Stimulated activated naive CD8-positive, alpha-beta T cell treated with anti-CD3 and anti-CD28 coated beads, Interleukin-15, Interleukin-2, amounts not matched to agents 100 ng/mL and 50 ng/mL, for 24 hours (primary cell): ENCODE results near the gene KRTAP26-1.

Source experiments
- H3K27ac Mint-ChIP-seq: one replicate; pipeline ENCODE4 v1.8.0; 2021; ENCODE audit warnings: mild to moderate bottlenecking, mixed read lengths
- H3K27me3 Mint-ChIP-seq: one replicate; pipeline ENCODE4 v1.8.0; 2021; ENCODE audit warnings: mixed read lengths
- H3K36me3 Mint-ChIP-seq: one replicate; pipeline ENCODE4 v1.8.0; 2021; ENCODE audit warnings: low read depth, mixed read lengths
- H3K4me1 Mint-ChIP-seq: one replicate; pipeline ENCODE4 v1.8.0; 2021; ENCODE audit warnings: low read depth, mixed read lengths
- H3K4me3 Mint-ChIP-seq: one replicate; pipeline ENCODE4 v1.8.0; 2021; ENCODE audit warnings: mild to moderate bottlenecking, mixed read lengths
- H3K9me3 Mint-ChIP-seq: one replicate; pipeline ENCODE4 v1.8.0; 2021; ENCODE audit warnings: mixed read lengths

Gene KRTAP26-1

DNA sequence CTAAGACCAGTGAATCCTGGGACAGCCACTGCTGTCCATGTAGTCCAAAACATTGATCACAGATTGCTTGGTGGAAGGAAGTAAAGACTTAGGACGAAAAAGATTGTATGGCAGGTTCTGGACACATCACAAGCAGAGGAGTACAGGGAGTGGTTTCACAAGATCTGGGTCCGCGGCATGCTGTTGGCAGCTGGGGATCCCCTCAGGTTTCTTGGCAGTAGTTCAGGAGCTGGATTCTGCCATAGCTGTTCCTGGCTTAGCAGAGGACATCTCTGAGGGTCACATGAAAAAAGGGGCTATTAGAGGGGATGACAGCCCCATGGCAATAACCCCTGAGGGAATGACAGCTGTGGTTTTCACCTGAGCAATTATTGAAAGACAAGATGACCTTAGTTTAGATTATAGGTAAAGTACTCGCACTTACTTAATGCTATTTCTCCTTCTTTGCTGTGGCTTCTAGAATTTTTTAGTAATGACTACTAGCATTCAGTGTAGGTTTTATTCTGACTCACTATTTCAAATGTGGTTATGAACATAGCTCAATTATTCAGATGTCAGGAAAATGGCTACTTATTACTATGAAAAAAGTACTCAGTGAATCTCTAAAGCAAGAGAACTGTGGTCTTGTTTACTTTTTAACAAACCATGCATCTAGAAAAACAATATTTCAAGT, 9.2 kb upstream of the KRTAP26-1 start:
- peaks cover 4% of the 10 kb centered on the region for H3K9me3 Mint-ChIP-seq
- peaks cover 8% of the 10 kb centered on the region for H3K27me3 Mint-ChIP-seq
- H3K36me3 Mint-ChIP-seq: no peaks in the 10 kb centered on the region
- no peak overlapping the region for H3K4me3 Mint-ChIP-seq
- no peak overlapping the region for H3K27ac Mint-ChIP-seq
- H3K4me1 Mint-ChIP-seq: no peaks in the 10 kb centered on the region

- H3K27me3 Mint-ChIP-seq: peaks cover 9% of the 10 kb centered on the region
- H3K4me3 Mint-ChIP-seq: no peak overlapping the region
- peaks cover 8% of the 10 kb centered on the region for H3K9me3 Mint-ChIP-seq
- no peaks in the 10 kb centered on the region for H3K4me1 Mint-ChIP-seq
- no peaks in the 10 kb centered on the region for H3K36me3 Mint-ChIP-seq
- no peak overlapping the region for H3K27ac Mint-ChIP-seq
Observed at GRCh38 chr21:30326390-30326789, 6.3 kb upstream of the KRTAP26-1 start.

GRCh38 chr21:30315701-30316100, 4.4 kb downstream of the KRTAP26-1 start:
- Mint-ChIP-seq H3K4me3 (no peak overlapping the region), H3K27ac (no peak overlapping the region), H3K9me3 (no peaks in the 10 kb centered on the region), H3K4me1 (no peaks in the 10 kb centered on the region), H3K36me3 (no peaks in the 10 kb centered on the region), H3K27me3 (peaks cover 2% of the 10 kb centered on the region)

GRCh38 chr21:30306884-30307283, 13.2 kb downstream of the KRTAP26-1 start:
- Mint-ChIP-seq H3K4me1 (no peaks in the 10 kb centered on the region), H3K27me3 (no peaks in the 10 kb centered on the region), H3K9me3 (no peaks in the 10 kb centered on the region), H3K27ac (no peak overlapping the region), H3K36me3 (no peaks in the 10 kb centered on the region), H3K4me3 (no peak overlapping the region)

- Mint-ChIP-seq H3K9me3 (no peaks in the 10 kb centered on the region), H3K27ac (no peak overlapping the region), H3K27me3 (no peaks in the 10 kb centered on the region), H3K4me3 (no peak overlapping the region), H3K4me1 (no peaks in the 10 kb centered on the region), H3K36me3 (no peaks in the 10 kb centered on the region)
Observed at GRCh38 chr21:30305136-30305535, 15.0 kb downstream of the KRTAP26-1 start.

GRCh38 chr21:30289215-30289614, 30.9 kb downstream of the KRTAP26-1 start, which contains the start of gene KRTAP25-1:
Gene KRTAP25-1 (minus strand): TSS chr21:30289514. CDS start chr21:30289490, 24 bp downstream.
- H3K4me1 Mint-ChIP-seq: no peaks in the 10 kb centered on the region
- H3K27me3 Mint-ChIP-seq: peaks cover 7% of the 10 kb centered on the region
- no peak within 1 kb of the TSS for H3K27ac Mint-ChIP-seq
- no peak within 1 kb of the TSS for H3K4me3 Mint-ChIP-seq
- H3K36me3 Mint-ChIP-seq: no peaks in the 10 kb centered on the region
- H3K9me3 Mint-ChIP-seq: no peaks in the 10 kb centered on the region

DNA sequence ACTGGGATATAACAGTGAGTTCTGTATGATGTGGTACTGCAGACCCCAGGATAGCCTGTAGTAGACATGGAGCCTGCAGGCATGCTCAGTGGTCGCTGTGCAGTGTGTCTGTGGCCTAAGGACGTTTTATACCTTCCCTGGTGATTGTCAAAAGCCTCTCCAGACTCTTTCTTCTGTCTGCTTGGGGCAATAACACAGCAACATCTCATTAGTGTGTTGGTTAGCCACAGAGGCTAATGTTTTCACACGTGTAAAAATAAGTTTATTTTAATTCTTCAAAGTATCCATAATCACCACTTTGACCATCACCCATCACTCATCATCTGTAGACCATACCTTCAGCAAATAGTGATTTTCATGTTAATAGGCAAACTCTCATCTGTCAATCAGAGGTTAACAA, 37.3 kb downstream of the KRTAP26-1 start, which contains the start of gene KRTAP24-1:
Gene KRTAP24-1, minus strand, starts transcription at position 101 of the 400 bp plus-strand sequence. Its CDS starts 18 bp downstream, at position 83.
- no peak within 1 kb of the TSS for H3K4me3 Mint-ChIP-seq
- H3K36me3 Mint-ChIP-seq: no peaks in the 10 kb centered on the region
- H3K27me3 Mint-ChIP-seq: peaks cover 7% of the 10 kb centered on the region
- H3K4me1 Mint-ChIP-seq: no peaks in the 10 kb centered on the region
- H3K27ac Mint-ChIP-seq: no peak within 1 kb of the TSS
- H3K9me3 Mint-ChIP-seq: no peaks in the 10 kb centered on the region

- Mint-ChIP-seq H3K36me3 (no peaks in the 10 kb centered on the region), H3K9me3 (no peaks in the 10 kb centered on the region), H3K27ac (no peak overlapping the region), H3K4me1 (no peaks in the 10 kb centered on the region), H3K4me3 (no peak overlapping the region), H3K27me3 (peaks cover 7% of the 10 kb centered on the region)
Observed at GRCh38 chr21:30271611-30272010, 48.5 kb downstream of the KRTAP26-1 start.

- Mint-ChIP-seq H3K27me3 (peaks cover 7% of the 10 kb centered on the region), H3K4me1 (no peaks in the 10 kb centered on the region)
Observed at GRCh38 chr21:30271156-30271555, 49.0 kb downstream of the KRTAP26-1 start.

DNA sequence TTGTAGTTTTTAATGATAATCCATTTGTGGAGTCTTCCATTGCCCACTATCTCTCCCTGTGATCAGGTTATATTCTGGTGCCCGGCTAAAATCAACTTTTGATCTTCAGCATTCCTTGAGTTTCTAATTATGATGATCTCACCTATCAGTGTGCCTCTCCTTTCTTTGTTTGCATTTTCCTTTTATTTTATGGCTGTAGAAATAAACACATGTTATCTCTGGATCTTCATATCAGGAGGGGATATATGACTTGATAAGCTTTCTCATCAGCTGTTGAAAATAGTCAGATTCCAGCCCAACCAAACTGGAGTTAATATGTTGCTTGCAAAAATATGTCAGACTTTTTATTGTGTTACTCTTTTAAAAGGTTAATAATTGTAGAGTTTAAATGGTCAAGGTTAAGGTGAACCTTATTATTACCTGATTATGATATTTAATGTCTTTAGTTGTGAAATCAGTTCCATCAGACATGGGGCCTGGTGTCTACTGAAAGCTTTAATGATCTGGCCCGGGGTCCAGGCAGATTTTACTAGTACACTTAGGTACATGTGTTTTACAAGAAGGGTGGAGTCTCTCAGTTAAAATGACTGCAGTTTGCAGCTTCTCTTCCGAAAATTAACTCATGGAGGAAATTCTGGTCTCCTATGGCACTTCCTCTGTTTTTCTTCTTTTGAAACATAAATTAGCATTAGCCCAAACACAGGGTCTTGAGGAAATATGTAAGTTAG, 50.1 kb downstream of the KRTAP26-1 start:
- no peaks in the 10 kb centered on the region for H3K4me1 Mint-ChIP-seq
- no peaks in the 10 kb centered on the region for H3K36me3 Mint-ChIP-seq
- no peak overlapping the region for H3K4me3 Mint-ChIP-seq
- no peak overlapping the region for H3K27ac Mint-ChIP-seq
- peaks cover 7% of the 10 kb centered on the region for H3K27me3 Mint-ChIP-seq
- no peaks in the 10 kb centered on the region for H3K9me3 Mint-ChIP-seq

More at GRCh38 chr21:30271156-30271555, 49.0 kb downstream of the KRTAP26-1 start:
- Mint-ChIP-seq H3K9me3 (no peaks in the 10 kb centered on the region), H3K27ac (no peak overlapping the region), H3K4me3 (no peak overlapping the region), H3K36me3 (no peaks in the 10 kb centered on the region)
